KMS-11 (cell line): ENCODE results near the gene NIPA2.

Source experiments
- H2AFZ ChIP-seq: fragments of 200-600 bp; sonication (generic); 2 replicates; pipeline ENCODE4 v1.6.1; 2016; ENCODE audit warnings: antibody characterized with exemption, mixed run types, low read depth
- H3K27ac ChIP-seq: fragments of 200-600 bp; sonication (generic); 2 replicates; pipeline ENCODE4 v1.6.1; 2016; ENCODE audit warnings: mild to moderate bottlenecking, mixed run types
- H3K27me3 ChIP-seq: fragments of 200-600 bp; sonication (generic); 2 replicates; pipeline ENCODE4 v1.6.1; 2017; ENCODE audit warnings: mild to moderate bottlenecking, low read depth, mixed run types, moderate library complexity; ENCODE audit not compliant: insufficient read depth
- H3K36me3 ChIP-seq: fragments of 200-600 bp; sonication (generic); 2 replicates; pipeline ENCODE4 v1.6.1; 2017; ENCODE audit warnings: mild to moderate bottlenecking, mixed run types; ENCODE audit not compliant: insufficient read depth
- H3K4me1 ChIP-seq: fragments of 200-600 bp; sonication (generic); 2 replicates; pipeline ENCODE4 v1.6.1; 2016; ENCODE audit warnings: mild to moderate bottlenecking, low read depth, mixed run types; ENCODE audit not compliant: poor library complexity, severe bottlenecking
- H3K4me2 ChIP-seq: fragments of 200-600 bp; sonication (generic); 2 replicates; pipeline ENCODE4 v1.7.0; 2016; ENCODE audit warnings: mild to moderate bottlenecking, mixed run types
- H3K4me3 ChIP-seq: fragments of 200-600 bp; sonication (generic); IDR thresholded peaks from 2 replicates; pipeline ENCODE4 v1.6.1; 2017; ENCODE audit warnings: low read depth, low read length, mixed read lengths; ENCODE audit not compliant: insufficient read depth
- H3K79me2 ChIP-seq: fragments of 200-600 bp; sonication (generic); 2 replicates; pipeline ENCODE4 v1.6.1; 2016; ENCODE audit warnings: low read depth, mixed run types; ENCODE audit not compliant: insufficient read depth
- H3K9ac ChIP-seq: fragments of 200-600 bp; sonication (generic); 2 replicates; pipeline ENCODE4 v1.6.1; 2016; ENCODE audit warnings: mild to moderate bottlenecking, mixed run types
- H4K20me1 ChIP-seq: fragments of 200-600 bp; sonication (generic); 2 replicates; pipeline ENCODE4 v1.6.1; 2016; ENCODE audit warnings: mild to moderate bottlenecking, mixed run types; ENCODE audit not compliant: insufficient read depth
- CTCF ChIP-seq: fragments of 200-600 bp; sonication (generic); conservative IDR thresholded peaks from 2 replicates; pipeline ENCODE4 v1.6.1; 2017; ENCODE audit warnings: low read depth, mild to moderate bottlenecking, antibody characterized with exemption, low read length, moderate library complexity, mixed read lengths

NIPA2 gene

GRCh38 chr15:22911306-22911705 is 72.8 kb downstream of the NIPA2 start:
- TF ChIP-seq CTCF, result no peak
- Histone ChIP-seq H3K4me2 (no peak overlapping the region), H3K4me3 (no peak overlapping the region), H4K20me1 (no peaks in the 10 kb centered on the region), H3K27me3 (no peaks in the 10 kb centered on the region), H3K4me1 (no peaks in the 10 kb centered on the region), H3K9ac (no peak overlapping the region), H3K79me2 (no peaks in the 10 kb centered on the region), H3K27ac (no peak overlapping the region), H3K36me3 (no peaks in the 10 kb centered on the region; the same call in 1 of the 2 replicates), H2AFZ (no peak overlapping the region)

GRCh38 chr15:22912256-22912655 is 73.8 kb downstream of the NIPA2 start:
- Histone ChIP-seq H4K20me1 (no peaks in the 10 kb centered on the region), H3K27ac (no peak overlapping the region), H3K27me3 (no peaks in the 10 kb centered on the region), H2AFZ (no peak overlapping the region), H3K9ac (no peak overlapping the region), H3K4me2 (no peak overlapping the region), H3K79me2 (no peaks in the 10 kb centered on the region), H3K36me3 (no peaks in the 10 kb centered on the region; the same call in 1 of the 2 replicates), H3K4me3 (no peak overlapping the region), H3K4me1 (no peaks in the 10 kb centered on the region)
- TF ChIP-seq CTCF, result no peak

GRCh38 chr15:22913646-22914380 is 75.3 kb downstream of the NIPA2 start:
- H3K4me3 ChIP-seq, result no peak overlapping the region
- no peak overlapping the region for H3K27ac ChIP-seq
- no peaks in the 10 kb centered on the region for H3K36me3 ChIP-seq
- H2AFZ ChIP-seq, result no peak overlapping the region
- no peaks in the 10 kb centered on the region for H3K4me1 ChIP-seq
- H3K4me2 ChIP-seq, result no peak overlapping the region
- no peak for TF ChIP-seq CTCF
- no peak overlapping the region for H3K9ac ChIP-seq
- H4K20me1 ChIP-seq, result no peaks in the 10 kb centered on the region
- H3K79me2 ChIP-seq, result no peaks in the 10 kb centered on the region
- no peaks in the 10 kb centered on the region for H3K27me3 ChIP-seq

- no peak overlapping the region for H3K9ac ChIP-seq
- no peak for TF ChIP-seq CTCF
- no peaks in the 10 kb centered on the region for H3K4me1 ChIP-seq
- H3K79me2 ChIP-seq, result no peaks in the 10 kb centered on the region
- H3K27me3 ChIP-seq, result no peaks in the 10 kb centered on the region
- H2AFZ ChIP-seq, result no peak overlapping the region
- H3K4me2 ChIP-seq, result no peak overlapping the region
- no peak overlapping the region for H3K27ac ChIP-seq
- no peaks in the 10 kb centered on the region for H4K20me1 ChIP-seq
- no peak overlapping the region for H3K4me3 ChIP-seq
- no peaks in the 10 kb centered on the region for H3K36me3 ChIP-seq
Observed at GRCh38 chr15:22915866-22916515, 77.5 kb downstream of the NIPA2 start.
